Globus pallidus (tissue), 1 donor: ENCODE measurements around the gene ADARB1.

Experiments
- DNase-seq: peaks from one replicate; pipeline ENCODE4 v3.0.0-alpha.2; 2015; ENCODE audit warnings: low spot score

Gene ADARB1

DNA sequence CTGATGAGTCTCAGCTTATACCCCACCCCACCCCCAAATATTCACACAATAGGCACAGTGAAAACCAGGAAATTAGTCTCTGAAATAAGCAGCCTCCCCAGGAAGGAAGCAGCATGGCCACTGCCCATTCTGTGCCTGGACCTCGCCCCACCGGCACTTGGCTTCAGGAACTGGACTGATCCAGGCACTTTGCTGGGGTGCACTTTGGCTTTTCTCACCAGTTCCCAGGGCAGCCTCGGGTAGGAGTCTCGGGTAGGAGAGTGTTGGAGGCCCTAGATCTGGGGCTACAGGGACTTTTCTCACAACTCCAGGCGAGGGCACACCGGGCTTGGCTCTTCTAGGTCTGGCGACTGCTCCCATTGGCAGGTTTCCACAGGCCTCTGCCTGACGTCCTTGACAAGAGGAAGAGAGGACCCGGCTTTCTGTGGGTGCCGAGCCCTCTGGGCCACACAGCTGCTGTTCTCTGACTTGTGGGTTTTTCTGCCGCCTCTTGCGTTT is 18.7 kb downstream of the ADARB1 start:
- DNase-seq: no peak

DNA sequence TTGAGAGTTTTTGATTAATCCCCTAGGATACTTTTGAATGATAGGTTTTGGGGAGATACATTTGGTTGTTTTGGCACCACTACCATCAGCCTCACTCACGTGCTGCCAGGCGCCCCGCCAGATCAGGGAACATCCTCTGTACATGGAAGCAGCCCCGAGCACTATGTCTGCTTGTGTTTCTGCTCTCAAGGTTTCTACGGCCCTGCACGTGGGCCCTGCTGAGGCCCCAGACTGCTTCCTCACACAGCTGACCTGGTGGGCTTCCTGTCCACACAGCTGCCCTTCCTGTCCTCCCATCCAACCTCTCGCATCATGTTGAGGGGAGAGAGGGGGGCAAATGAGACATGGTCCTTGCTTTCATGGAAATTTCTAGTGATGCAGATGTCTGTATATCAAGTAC is 20.0 kb downstream of the ADARB1 start:
- DNase-seq: no peak

DNA sequence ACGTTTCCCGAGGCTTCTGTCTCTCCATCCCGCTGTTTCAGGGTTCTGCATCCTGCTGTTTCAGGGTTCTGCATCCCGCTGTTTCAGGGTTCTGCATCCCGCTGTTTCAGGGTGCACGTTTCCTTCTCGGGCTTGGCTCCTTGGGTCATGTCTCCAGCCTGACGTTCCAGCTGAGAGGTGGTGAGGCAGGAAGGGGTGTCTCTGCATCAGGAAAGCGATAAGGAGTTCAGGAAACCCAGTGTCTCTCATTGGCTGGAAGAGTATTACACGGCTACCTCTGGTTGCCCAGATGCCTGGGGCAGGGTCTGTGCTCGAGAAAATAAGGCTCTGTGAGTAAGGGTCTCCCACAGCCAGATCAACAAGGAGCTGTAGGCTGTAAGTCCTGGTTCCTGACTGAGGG is 21.1 kb downstream of the ADARB1 start:
- no peak for DNase-seq

DNA sequence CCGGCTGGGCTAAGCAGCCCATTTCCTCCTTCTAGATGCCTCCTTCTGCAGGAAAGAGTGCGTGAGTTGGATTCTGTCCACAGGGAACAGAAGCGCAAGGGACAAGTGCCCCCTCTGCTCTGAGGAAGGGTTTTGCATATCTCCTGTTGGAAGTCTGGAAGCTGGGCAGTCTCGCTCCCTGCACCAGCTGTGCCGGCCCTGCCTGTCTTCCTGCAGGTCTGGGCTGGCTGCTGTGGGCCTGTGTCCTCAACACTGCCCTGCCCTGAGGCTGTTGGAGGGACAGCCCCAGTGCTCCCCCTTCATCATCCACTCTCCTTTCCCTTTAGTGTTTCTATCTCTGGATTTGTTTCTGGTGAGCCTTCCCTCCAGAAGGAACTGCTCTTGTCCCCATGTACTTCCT is 21.8 kb downstream of the ADARB1 start:
- no peak for DNase-seq

DNA sequence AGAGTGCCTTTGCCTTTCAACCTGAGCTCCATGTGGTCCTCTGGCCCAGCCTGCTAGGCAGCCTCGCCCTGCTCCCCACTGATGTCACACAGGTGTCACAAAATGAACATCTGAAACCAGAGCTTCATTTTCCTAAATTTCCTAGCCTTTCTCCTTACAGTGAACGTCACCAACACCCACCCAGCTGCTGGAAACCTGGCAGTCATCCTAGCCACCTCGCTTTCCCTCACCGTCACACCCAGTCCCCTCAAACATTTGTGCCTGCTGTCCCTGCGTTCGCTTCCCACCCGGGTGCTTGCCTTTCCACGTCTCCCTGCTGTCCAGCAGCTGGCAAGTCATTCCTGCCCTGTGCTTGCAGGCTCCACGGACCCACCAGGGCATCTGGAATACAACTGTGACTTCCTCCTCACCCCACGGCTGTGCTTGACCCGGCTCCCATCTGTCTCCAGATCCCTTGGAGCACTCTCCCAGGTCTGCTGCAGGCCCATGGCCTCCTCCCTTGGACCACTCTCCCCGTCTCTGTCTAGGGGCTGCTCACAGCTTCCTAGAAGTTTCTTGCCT is 23.5 kb downstream of the ADARB1 start:
- DNase-seq: no peak

DNA sequence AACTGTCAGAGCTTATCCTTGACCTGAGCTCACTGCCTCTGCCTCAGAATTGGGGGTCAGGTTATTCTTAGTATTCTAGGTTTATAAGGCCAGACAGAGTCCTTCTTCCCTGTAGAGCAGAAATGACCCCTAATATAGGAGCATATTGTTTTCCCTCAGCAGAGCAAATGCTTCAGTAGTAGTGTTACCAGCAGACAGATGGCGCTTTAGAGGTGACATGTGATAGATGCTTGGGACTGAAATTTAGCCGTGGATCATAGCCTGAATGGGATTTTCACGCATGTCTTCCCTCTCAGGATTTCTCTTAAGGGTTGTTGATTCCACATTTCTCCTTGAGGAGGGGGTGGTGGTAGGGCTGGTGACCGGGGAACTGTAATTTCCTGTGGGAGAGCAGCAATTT is 24.5 kb downstream of the ADARB1 start:
- DNase-seq: no peak

DNA sequence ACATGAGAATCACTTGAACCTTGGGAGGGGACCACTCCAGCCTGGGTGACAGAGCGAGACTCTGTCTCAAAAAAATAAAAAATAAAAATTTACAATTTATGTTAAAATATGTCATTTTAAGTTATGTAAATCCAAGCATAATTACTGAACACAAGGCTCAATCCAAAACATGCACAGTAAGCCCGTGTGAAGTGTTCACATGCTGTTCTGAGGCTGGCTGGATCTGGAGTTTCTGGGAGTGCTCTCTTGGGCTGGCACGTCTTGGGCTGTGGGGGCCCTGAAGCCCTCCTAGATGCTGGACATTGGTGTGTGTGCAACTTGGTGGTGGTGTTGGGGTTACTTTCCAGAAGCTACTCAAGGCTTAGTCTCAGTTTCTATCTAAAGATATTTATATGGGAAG is 25.2 kb downstream of the ADARB1 start:
- DNase-seq: no peak

DNA sequence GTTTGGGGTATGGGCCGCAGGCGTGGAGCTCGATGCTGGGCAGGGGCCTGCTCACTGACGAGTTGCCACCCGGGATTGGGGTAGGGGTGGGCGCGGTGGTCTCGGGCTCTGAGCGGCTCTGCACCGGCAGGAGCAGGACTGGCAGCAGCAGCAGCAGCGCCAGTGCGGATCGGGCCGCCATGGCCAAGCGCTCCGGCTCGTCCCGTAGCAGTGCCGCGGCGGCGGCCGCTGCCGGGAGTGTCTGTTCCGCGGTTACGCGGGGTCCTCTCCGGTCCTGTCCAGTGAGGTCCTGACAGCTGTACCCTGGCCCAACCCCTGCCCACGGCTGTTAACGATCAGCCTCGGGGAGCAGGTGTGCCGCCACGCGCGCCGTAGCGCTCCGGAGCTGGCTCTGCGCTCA is 26.5 kb downstream of the ADARB1 start:
- no peak for DNase-seq

DNA sequence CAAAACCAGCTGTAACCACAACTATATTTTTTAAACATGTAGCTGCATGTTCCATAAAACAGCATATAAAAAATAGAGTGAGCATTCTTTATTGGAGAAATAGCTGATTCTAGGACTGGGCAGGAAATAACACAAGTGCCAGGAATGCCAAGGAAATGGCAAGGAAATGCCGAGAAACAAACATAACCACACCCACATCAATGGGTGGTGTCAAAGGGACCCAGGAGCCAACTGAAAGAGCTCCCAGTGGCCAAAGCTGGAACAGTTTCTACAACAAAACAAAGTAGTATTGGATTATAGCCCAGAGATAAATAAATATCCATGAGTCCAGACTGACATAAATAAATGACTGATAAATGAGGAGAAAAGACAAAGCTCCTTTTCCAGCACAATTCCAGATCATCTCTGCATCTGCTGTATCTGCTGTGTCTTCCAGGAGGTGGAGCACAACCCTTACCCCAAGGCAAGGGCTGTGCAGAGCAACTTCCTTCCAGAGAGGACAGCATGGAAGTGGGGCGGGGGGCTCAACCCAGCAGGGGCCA is 28.1 kb downstream of the ADARB1 start:
- no peak for DNase-seq

DNA sequence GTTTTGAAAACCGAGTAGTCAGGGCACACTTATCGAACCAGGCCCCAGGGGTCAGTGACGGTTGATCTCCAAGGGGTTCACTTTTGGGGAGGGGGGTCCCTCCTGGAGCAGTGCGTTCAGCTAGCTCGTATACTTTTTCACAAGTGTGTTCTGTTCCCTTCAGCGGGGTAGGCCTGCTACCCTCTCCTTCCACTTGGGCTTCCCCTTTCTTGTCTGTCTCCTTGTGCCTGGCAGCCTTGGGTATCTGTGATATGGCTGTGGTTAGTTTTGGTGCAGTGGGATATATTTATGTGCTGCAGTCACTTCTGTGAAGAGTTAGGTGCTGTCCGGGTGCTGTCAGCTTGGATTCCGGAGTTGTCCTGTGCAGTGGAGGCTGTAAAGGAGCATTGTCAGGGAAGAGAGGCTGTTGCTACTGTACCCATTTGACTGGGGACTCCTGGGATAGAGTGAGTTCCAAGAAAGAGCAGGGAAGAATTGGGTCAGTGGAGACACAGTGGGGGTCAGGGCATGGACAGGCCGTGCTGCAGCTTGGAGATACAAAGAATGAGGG is 29.7 kb downstream of the ADARB1 start:
- DNase-seq: no peak

DNA sequence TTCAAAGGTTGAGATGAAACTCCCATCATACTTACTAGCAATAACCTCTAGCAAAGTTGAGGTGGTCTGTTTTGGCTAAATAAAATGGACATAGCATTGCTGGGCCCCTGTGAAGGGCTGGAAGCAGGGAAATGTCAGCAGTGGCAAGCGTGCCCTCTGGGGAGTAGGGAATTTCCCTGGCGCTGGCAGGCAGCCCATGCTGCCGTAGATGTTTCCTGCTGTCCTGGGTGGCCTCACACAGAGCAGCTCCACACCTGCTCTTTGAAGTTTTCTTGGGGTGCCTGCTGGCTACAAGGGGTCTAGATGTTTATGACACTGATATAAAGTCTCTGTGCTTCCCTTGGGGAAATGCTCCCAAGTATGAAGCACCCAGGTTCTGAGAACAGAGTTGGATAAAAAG is 30.2 kb downstream of the ADARB1 start:
- DNase-seq: no peak

DNA sequence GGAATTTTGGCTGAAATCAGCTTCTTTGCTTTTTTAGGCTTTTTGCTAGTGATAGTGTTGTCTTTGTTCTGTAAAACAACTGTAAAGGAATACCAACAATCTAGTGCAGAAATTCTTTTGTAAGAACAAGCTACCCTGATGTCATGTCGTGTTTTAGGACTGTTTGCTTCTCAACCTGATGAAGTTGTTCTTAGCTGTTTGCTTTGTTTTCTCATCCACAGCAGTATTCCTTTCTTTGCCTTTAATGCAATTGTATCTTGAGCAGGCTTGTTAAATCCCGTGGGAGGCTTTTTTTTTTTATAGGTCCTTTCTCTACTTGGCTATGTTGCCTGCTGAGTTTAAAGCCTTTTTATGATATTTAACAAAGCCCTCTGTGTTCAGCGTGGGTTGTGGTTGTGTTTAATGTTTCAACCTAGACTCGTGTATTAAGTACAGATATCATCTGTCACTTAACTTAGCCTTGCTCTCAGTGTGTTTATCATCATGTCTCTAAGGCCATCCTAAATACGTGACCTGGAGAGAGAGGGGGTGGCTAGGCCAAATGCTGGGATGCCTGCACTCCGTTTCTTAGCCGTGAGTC is 31.6 kb downstream of the ADARB1 start:
- DNase-seq: no peak

DNA sequence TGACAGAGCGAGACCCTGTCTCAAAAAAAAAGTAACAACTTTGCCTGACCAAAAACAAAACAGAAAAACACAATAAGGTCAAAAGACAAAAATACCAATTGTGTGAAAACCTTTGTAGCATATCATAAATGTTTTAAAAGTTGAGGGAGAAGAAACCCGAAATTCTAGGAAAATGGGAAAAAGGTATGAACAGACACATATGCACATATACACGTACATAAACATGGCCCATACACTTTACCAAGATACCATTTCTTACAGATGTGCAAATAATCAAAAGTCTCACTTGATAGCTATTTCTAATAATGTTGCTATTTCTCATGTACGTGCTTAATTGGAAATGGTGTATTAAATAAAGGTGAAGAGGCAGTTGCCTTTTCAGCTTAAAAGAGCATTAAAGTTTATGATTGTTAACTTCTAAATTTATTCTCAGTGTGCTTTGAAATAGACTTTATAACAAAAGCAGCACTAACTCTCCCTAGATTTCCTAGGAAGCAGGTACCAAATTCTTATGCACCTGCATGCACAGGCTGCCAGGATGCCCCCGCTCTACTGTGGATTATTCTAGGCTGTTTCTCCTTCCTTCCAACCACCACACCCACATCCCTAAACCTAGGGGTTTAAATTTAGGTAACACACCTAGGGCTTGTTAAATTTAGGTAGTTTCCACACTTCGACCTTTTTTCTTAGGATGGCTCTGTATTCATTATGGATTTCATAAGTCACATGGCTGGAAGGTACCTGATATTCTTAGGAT is 33.8 kb downstream of the ADARB1 start:
- no peak for DNase-seq

DNA sequence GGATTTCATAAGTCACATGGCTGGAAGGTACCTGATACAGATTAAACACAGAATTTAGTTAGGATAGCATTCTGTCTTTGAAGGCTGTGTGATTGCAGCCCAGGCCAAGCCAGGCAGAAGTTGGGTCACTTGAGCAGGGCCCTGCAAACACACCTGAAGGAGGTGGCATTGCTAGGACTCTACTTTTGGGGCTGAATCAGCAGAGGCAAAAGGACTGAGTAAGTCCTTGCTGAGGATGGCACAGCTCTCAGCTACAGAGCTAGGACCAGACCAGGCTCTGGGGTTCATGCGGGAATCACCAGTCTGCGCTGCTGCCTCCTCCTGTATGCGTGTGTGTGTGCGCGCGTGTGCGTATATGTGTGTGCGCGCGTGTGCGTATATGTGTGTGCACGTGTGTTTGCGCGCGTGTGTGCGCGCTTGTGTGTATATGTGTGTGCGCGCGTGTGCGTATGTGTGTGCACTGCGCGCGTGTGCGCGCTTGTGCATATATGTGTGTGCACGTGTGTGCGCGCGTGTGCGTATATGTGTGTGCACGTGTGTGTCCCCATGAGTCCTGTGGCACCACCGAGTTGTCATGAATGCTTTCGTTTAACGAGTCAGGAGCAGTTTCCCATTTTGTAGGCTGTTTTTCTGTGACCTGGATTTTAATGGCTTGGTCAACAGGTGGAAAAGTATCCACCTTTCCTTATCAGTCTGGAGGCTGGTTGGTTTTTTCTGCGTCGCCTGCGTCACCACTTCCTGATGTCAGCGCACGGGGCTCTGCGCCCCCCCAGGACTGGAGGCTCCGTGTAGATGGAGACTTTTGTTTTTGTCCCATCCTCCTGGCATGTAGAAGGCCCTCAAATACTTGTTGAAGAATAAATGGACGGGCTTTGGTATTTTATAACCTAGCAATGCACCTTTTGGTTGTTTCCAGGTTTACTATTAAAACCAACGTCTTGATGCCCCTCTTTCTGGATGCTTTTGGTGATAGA is 34.7 kb downstream of the ADARB1 start:
- DNase-seq: no peak

DNA sequence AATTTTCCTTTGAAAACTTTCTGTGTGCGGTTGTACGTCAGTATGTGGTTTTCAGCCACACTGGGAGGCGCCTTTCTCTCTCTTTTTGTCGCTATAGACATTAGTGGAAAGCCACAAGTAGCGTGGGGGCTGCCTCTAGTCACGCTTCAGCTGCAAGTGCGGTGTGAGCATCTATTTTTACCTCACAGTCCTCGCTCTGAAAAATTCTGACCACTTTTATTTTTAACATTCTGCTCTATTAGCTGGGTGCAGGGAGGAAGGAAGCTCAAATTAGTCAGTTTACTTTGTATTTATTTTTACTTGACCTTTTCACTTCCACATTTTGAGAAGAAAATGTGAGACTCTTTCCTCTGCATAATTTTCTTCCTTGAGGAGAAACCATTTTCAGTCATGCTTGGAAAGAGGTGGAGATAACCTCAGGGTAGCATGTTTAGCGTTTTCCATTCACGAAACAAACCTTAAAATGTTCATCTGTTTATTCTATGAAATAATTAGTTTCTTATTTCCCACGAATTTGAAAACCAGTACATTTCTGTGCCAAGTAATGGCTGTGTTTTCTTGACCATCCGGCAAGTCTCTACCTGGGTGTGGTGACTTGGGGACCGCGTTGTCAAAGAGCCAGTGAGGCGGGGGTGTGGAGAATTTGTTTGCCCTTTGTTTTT is 35.6 kb downstream of the ADARB1 start:
- DNase-seq: no peak

DNA sequence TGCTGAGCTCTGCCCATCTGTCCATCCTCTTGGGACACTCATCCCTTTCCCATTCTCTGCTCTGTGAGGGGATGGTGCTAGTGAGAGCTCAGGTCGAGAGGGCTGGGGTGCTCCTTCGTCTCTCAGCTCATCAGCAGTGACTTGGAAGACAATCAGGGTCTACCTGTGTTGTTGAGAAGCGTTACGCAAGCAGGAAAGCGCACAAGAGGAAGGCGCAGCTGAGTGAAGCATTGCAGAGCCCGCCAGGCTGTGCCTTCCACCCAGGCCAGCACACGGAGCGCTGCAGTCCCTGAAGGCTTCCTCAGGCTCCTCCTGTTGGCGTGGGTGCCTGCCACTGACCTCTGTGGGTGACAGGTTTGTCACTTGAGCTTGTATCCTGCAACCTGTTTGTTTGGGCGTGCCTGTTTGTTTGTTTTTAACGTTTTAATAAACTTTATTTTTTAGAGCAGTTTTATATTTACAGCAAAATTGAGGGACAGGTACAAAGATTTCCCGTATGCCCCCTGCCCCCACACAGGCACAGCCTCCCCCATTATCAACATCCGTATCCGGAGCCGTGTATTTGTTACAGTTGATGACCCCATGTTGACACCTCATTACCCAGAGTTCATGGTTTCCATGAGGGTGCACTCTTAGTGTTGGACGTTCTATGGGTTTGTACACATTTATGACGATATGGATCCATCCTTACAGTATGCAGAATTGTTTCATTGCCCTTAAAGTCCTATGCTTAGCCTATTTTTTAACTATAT is 36.7 kb downstream of the ADARB1 start:
- DNase-seq: no peak

DNA sequence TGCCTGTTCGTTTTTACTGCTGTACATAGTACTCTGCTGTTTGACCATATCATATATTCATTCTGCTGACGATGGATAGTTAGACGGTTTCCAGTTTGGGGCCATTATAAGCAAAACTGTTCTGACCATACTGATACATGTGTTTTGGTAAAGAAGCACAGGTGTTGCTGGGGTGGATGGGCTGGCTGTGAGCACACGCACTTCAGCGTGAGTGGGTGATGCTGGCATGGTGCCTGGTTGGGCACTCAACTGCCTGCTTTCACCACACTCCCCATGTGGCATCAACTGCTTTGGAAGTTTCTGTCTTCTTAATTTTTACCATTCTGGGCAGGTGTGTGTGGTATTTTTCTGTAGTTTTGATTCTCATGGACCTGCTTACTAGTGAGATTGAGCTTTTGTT is 37.3 kb downstream of the ADARB1 start:
- DNase-seq: no peak

DNA sequence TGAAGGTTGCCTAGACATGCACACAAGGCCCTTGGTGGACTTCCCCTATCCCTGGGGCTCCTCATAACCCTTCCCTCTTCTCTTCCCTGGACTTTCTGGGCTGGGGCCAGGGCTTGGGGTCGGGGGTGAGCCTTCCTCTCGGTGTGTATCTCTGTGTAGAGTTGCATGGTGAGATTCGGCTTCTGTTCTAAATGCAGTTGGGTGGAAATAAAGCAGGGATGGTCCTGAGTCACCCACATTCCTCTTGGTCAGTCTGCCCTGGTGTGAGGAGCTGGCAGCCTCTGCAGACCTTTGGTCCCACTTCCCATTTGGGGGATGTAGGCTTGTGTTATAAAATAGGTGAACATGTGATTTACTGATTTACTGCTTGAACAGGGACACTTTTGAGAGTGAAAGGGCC is 38.0 kb downstream of the ADARB1 start:
- no peak for DNase-seq

DNA sequence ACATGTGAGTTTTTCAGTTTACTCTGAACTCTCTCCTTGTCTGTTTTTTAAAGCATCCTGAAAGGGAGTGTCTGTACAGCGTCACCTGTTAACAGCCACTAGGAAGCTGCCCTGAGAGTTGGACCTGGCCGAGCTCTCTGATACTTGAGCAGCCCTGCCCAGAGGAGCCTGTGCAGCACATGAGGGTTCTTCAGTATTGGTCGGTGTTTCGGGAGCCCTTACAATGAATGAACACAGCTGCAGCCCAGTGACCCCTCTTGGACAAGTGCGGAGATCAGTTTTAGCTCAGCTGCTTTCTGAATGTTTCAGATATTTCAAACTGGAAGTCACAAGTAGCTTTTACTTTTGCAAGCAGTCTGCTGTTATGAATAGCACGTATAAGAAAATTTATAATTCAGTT is 39.2 kb downstream of the ADARB1 start:
- DNase-seq: no peak

DNA sequence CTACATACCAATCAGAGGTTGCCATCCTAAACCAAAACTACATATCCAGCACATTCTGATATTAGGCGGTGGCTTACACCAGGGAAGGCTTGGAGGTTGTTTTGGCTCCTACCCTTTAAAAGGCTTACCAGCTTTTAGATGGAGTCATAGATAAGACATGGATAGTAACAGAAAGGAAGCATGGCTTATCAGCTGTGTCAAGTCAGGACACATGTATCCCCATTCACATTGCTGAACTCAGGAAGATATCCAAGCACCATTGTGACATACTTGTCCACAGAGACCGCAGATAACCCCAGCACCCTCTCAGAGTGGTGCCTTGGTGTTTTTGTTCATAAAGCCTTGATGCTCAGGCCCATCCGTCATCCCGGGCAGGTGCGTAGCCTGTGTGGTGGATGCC is 39.7 kb downstream of the ADARB1 start:
- no peak for DNase-seq

DNA sequence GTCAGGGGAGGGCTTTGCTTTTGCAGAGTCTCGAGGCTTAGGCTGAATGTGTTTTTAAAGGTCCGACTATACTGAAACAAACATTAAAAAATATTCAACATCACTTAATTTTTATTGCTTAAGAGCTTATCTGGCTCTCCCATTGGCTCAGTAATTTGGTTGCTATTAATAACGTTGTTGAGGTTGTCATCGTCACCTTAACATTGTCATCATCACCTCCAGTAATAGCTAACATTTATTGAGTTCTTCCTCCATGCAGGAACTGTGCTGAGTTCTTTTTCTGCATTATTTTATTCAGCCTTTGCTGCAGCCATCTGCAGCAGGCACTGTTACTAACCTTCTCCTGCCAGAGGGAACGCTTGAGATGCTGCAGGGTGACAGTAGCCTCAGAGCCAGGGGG is 40.1 kb downstream of the ADARB1 start:
- DNase-seq: no peak
